NCI-H446 (cell line): ENCODE data around the gene PGBD1.

Experiments
- DNase-seq, 2 experiments: peaks; one replicate each; lab custom pipeline; 2025; lab: John Stamatoyannopoulos, UW

The PGBD1 gene

GRCh38 chr6:28281288-28282064, at the start of gene PGBD1:
TSS of gene PGBD1 (plus strand) at chr6:28281572. CDS start at chr6:28283814, 2,242 bp downstream.
- DNase-seq = peak; percentile 28 to 82

- DNase-seq = no peak
Observed at GRCh38 chr6:28232785-28233184, 48.6 kb upstream of the PGBD1 start.

GRCh38 chr6:28235912-28236452, 45.4 kb upstream of the PGBD1 start:
- DNase-seq = no peak

GRCh38 chr6:28239636-28240035, 41.7 kb upstream of the PGBD1 start:
- DNase-seq = no peak

GRCh38 chr6:28240471-28240870, 40.9 kb upstream of the PGBD1 start:
- DNase-seq = no peak

GRCh38 chr6:28243946-28244345, 37.4 kb upstream of the PGBD1 start:
- DNase-seq = no peak

- DNase-seq = no peak
Observed at GRCh38 chr6:28245206-28245941, 36.0 kb upstream of the PGBD1 start.

GRCh38 chr6:28248916-28249315, 32.5 kb upstream of the PGBD1 start:
- no peak for DNase-seq

GRCh38 chr6:28250747-28251146, 30.6 kb upstream of the PGBD1 start:
- DNase-seq = no peak

GRCh38 chr6:28251661-28252008, 29.7 kb upstream of the PGBD1 start:
- DNase-seq = no peak

- DNase-seq = peak; percentile 68 to 86
Observed at GRCh38 chr6:28252009-28252975, 29.1 kb upstream of the PGBD1 start, which contains the start of gene ZKSCAN4. TSS of gene ZKSCAN4 (minus strand) at chr6:28252269. CDS start at chr6:28251980, 289 bp downstream.

GRCh38 chr6:28254121-28254519, 27.3 kb upstream of the PGBD1 start:
- no peak for DNase-seq

- no peak for DNase-seq
Observed at GRCh38 chr6:28257042-28257441, 24.3 kb upstream of the PGBD1 start.

GRCh38 chr6:28258877-28259777, 22.2 kb upstream of the PGBD1 start, which contains the start of gene NKAPL:
TSS of gene NKAPL (plus strand) at chr6:28259297. CDS start at chr6:28259372, 75 bp downstream.
- DNase-seq = no peak

- DNase-seq = no peak
Observed at GRCh38 chr6:28263922-28264321, 17.4 kb upstream of the PGBD1 start.

GRCh38 chr6:28264834-28265401, 16.5 kb upstream of the PGBD1 start:
- DNase-seq = no peak

- DNase-seq = no peak
Observed at GRCh38 chr6:28266563-28266961, 14.8 kb upstream of the PGBD1 start.

GRCh38 chr6:28266962-28267694, 14.2 kb upstream of the PGBD1 start, which contains the start of gene ZSCAN26:
TSS of gene ZSCAN26 (plus strand) at chr6:28267143. CDS start at chr6:28271920, 4,777 bp downstream.
- DNase-seq = peak; percentile 85 to 91

GRCh38 chr6:28267695-28268059, 13.7 kb upstream of the PGBD1 start:
- DNase-seq = no peak

GRCh38 chr6:28269492-28269891, 11.9 kb upstream of the PGBD1 start:
- no peak for DNase-seq
